Raji (cell line): Measurements from ENCODE around the gene TTC13.

ENCODE experiments used
- POLR2A ChIP-seq: IDR thresholded peaks from 2 replicates; pipeline ENCODE4 v1.6.1; 2011; ENCODE audit warnings: low read depth, low read length, control low read depth; ENCODE audit not compliant: insufficient read depth

The TTC13 gene

GRCh38 chr1:230877924-230878590, 100.6 kb downstream of the TTC13 start:
- no peak for TF ChIP-seq POLR2A

- TF ChIP-seq POLR2A = no peak
Observed at GRCh38 chr1:230877146-230877923, 101.3 kb downstream of the TTC13 start.

GRCh38 chr1:230876660-230877059, 102.0 kb downstream of the TTC13 start:
- no peak for TF ChIP-seq POLR2A

- no peak for TF ChIP-seq POLR2A
Observed at GRCh38 chr1:230875370-230875769, 103.3 kb downstream of the TTC13 start.

GRCh38 chr1:230870916-230871315, 107.7 kb downstream of the TTC13 start:
- no peak for TF ChIP-seq POLR2A

GRCh38 chr1:230869500-230869899, 109.2 kb downstream of the TTC13 start:
- TF ChIP-seq POLR2A = no peak

- no peak for TF ChIP-seq POLR2A
Observed at GRCh38 chr1:230868736-230869385, 109.8 kb downstream of the TTC13 start.

- peak; percentile 73 for TF ChIP-seq POLR2A
Observed at GRCh38 chr1:230867903-230868735, 110.5 kb downstream of the TTC13 start, which contains the start of gene C1orf198. C1orf198 (minus strand) TSS chr1:230868521; CDS start chr1:230868512, 9 bp downstream.

- TF ChIP-seq POLR2A = no peak
Observed at GRCh38 chr1:230867101-230867902, 111.4 kb downstream of the TTC13 start.

GRCh38 chr1:230866171-230867070, 112.2 kb downstream of the TTC13 start:
- no peak for TF ChIP-seq POLR2A

GRCh38 chr1:230865062-230865817, 113.4 kb downstream of the TTC13 start:
- TF ChIP-seq POLR2A = no peak

- TF ChIP-seq POLR2A = no peak
Observed at GRCh38 chr1:230864441-230864840, 114.2 kb downstream of the TTC13 start.
